ENCODE measurements around the gene MYO3B.

MYO3B gene

DNA sequence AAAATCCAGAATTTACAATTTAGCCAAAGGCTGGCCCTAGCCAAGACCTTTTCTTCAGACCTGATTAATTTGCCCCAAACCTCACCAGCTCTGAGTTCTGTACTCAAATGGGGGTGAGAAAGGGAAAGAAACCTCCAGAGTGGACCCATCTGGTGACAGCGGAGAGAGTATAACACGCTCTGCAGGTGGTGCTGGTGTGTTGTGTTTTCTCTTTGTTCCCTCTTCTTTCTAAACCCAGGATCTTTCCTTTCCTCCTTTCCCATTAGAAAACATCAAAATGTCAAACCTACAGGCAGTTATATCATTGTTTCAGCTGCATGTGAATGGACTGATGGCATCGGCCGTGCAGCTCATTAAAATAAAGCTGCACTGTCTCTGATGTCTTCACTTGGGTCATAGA lies 283.9 kb downstream of the MYO3B start:
- no peak overlapping the region for H3K4me3 ChIP-seq (ENCODE audit: insufficient read depth, low read length, poor library complexity, severe bottlenecking)
- H3K36me3 ChIP-seq (ENCODE audit: low read length), result no peaks in the 10 kb centered on the region
- no peaks in the 10 kb centered on the region for H4K20me1 ChIP-seq (ENCODE audit: low read depth, low read length)
- TF ChIP-seq, protein P1, sequence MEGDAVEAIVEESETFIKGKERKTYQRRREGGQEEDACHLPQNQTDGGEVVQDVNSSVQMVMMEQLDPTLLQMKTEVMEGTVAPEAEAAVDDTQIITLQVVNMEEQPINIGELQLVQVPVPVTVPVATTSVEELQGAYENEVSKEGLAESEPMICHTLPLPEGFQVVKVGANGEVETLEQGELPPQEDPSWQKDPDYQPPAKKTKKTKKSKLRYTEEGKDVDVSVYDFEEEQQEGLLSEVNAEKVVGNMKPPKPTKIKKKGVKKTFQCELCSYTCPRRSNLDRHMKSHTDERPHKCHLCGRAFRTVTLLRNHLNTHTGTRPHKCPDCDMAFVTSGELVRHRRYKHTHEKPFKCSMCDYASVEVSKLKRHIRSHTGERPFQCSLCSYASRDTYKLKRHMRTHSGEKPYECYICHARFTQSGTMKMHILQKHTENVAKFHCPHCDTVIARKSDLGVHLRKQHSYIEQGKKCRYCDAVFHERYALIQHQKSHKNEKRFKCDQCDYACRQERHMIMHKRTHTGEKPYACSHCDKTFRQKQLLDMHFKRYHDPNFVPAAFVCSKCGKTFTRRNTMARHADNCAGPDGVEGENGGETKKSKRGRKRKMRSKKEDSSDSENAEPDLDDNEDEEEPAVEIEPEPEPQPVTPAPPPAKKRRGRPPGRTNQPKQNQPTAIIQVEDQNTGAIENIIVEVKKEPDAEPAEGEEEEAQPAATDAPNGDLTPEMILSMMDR (IDR thresholded peaks at IDR 0.05; ENCODE audit: insufficient read depth, low read length, poor library complexity, severe bottlenecking), result no peak
- TF ChIP-seq EZH2phosphoT487 (conservative IDR thresholded peaks at IDR 0.05; ENCODE audit: low read length), result no peak
- H3F3A ChIP-seq (ENCODE audit: insufficient read depth), result no peaks in the 10 kb centered on the region
- no peaks in the 10 kb centered on the region for H3K9me2 ChIP-seq (replicated peaks; ENCODE audit: insufficient read depth, low read length)
- no peaks in the 10 kb centered on the region for H3K79me2 ChIP-seq (ENCODE audit: insufficient read depth, low read length)
- no peaks in the 10 kb centered on the region for H3K27me3 ChIP-seq (ENCODE audit: low read length)
- H3K27ac ChIP-seq (ENCODE audit: low read depth, low read length), result no peak overlapping the region
- no peaks in the 10 kb centered on the region for H3K9me3 ChIP-seq (ENCODE audit: insufficient read depth, low read length)
- no peak overlapping the region for H3K9ac ChIP-seq (ENCODE audit: low read length)
- H2AFZ ChIP-seq (ENCODE audit: low read depth, low read length, severe bottlenecking), result no peak overlapping the region
- H3K4me2 ChIP-seq (ENCODE audit: low read depth, low read length, poor library complexity, severe bottlenecking), result no peak overlapping the region

DNA sequence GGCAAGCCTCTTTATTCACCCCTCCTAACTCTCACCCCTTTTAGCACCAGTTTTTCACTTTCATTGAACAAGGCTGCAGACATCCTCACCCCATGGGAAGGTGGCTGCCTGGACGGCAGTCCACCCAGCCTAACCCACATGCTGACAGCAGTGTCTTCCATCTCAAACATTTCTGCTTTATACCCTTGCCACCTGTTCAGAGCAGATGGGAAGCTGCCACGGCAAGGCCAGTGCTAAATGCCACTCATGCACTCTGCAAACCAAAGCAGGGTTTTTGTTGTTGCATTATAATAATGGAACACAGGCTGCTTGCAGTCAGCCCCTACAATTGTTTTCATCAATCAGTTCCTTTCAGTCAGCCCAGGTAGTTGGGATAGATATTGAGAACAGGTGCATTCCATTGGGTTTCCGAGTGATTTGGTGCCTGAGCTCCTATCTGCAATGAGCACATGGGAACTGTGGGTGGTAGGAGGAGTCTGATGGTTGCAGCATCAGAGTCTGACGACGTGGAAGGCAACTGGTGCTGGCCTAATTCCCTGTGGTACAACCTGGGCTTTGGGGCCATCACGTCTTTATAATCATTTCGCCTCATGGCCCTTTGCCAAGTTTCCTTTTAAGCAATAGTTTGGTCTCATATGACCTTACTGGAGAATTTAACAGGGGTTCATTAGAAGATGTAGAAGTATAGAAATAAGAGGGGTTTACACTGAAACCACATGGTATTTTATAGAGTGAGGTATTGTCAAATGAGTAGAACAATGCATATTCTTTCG lies 284.7 kb downstream of the MYO3B start:
- H3K4me2 ChIP-seq (ENCODE audit: low read depth, low read length, poor library complexity, severe bottlenecking), result no peak overlapping the region
- H4K20me1 ChIP-seq (ENCODE audit: low read depth, low read length), result no peaks in the 10 kb centered on the region
- no peak for TF ChIP-seq EZH2phosphoT487 (conservative IDR thresholded peaks at IDR 0.05; ENCODE audit: low read length)
- TF ChIP-seq, protein P1 (IDR thresholded peaks at IDR 0.05; ENCODE audit: insufficient read depth, low read length, poor library complexity, severe bottlenecking), result no peak
- no peak overlapping the region for H3K9ac ChIP-seq (ENCODE audit: low read length)
- H2AFZ ChIP-seq (ENCODE audit: low read depth, low read length, severe bottlenecking), result no peak overlapping the region
- H3K79me2 ChIP-seq (ENCODE audit: insufficient read depth, low read length), result no peaks in the 10 kb centered on the region
- H3F3A ChIP-seq (ENCODE audit: insufficient read depth), result no peaks in the 10 kb centered on the region
- no peaks in the 10 kb centered on the region for H3K9me2 ChIP-seq (replicated peaks; ENCODE audit: insufficient read depth, low read length)
- H3K36me3 ChIP-seq (ENCODE audit: low read length), result no peaks in the 10 kb centered on the region
- H3K4me3 ChIP-seq (ENCODE audit: insufficient read depth, low read length, poor library complexity, severe bottlenecking), result no peak overlapping the region
- H3K9me3 ChIP-seq (ENCODE audit: insufficient read depth, low read length), result no peaks in the 10 kb centered on the region
- H3K27me3 ChIP-seq (ENCODE audit: low read length), result no peaks in the 10 kb centered on the region
- H3K27ac ChIP-seq (ENCODE audit: low read depth, low read length), result no peak overlapping the region

DNA sequence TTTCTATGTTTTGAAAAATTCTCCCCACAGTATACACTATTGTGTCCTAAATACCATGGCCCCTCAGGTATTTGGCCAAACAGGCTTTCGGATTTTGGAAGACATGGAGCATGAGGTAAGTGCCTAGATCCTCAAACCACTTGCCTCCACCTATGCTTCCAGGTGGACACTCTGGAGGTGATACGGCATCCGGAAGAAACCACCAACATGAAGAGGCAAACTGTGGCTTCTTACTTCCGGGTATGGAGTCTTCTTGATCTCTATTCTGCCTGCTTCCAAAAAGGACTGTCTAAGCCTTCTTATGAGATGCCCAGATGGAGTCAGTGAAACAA lies 285.2 kb downstream of the MYO3B start:
- no peaks in the 10 kb centered on the region for H3K36me3 ChIP-seq (ENCODE audit: low read length)
- TF ChIP-seq, protein P1 (IDR thresholded peaks at IDR 0.05; ENCODE audit: insufficient read depth, low read length, poor library complexity, severe bottlenecking), result no peak
- no peak for TF ChIP-seq EZH2phosphoT487 (conservative IDR thresholded peaks at IDR 0.05; ENCODE audit: low read length)
- H4K20me1 ChIP-seq (ENCODE audit: low read depth, low read length), result no peaks in the 10 kb centered on the region
- H3F3A ChIP-seq (ENCODE audit: insufficient read depth), result no peaks in the 10 kb centered on the region
- no peaks in the 10 kb centered on the region for H3K9me2 ChIP-seq (replicated peaks; ENCODE audit: insufficient read depth, low read length)
- H3K9me3 ChIP-seq (ENCODE audit: insufficient read depth, low read length), result no peaks in the 10 kb centered on the region
- H3K27me3 ChIP-seq (ENCODE audit: low read length), result no peaks in the 10 kb centered on the region
- no peaks in the 10 kb centered on the region for H3K79me2 ChIP-seq (ENCODE audit: insufficient read depth, low read length)
- no peak overlapping the region for H3K4me3 ChIP-seq (ENCODE audit: insufficient read depth, low read length, poor library complexity, severe bottlenecking)
- no peak overlapping the region for H3K27ac ChIP-seq (ENCODE audit: low read depth, low read length)
- no peak overlapping the region for H3K4me2 ChIP-seq (ENCODE audit: low read depth, low read length, poor library complexity, severe bottlenecking)
- no peak overlapping the region for H2AFZ ChIP-seq (ENCODE audit: low read depth, low read length, severe bottlenecking)
- H3K9ac ChIP-seq (ENCODE audit: low read length), result no peak overlapping the region

Measured in SU-DHL-6 (cell line).